GM18873 (cell line): ENCODE results near the gene METTL25B.

ENCODE experiments used
- ATAC-seq: cut with Tn5 transposase; IDR thresholded peaks from one replicate; pipeline ENCODE4 v1.9.1; 2021; ENCODE audit warnings: mild to moderate bottlenecking, moderate library complexity, moderate number of reproducible peaks; ENCODE audit not compliant: unreplicated experiment, low FRiP score

Gene METTL25B

DNA sequence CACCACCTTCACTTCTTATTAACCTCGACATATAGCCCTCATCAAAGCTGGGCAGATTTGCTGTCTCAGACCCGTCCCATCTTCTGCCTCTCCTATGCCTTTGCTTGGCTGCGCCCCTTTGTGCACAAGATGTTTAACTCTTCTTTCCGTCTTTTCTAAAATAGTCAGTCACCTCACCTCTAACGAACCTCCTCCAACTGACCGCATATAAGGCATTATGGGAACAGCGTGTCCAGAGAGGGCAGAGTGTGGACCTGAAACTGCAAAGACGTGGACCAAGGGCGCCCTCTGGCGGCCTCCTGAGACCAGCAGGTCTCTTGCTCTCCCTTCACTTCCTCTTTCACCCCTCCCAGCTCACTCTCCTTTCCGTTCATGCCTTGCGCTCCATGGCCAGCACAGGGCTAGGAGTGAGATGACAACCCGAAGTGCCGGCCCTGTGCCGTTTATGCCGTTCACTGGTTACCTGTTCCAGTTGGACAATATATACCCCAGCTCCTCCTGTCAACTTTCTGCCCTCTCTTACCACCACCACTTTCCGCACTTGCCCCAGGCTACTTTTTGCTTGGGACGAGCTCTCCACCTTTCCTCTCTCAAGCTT lies 2.5 kb upstream of the METTL25B start:
- peak; percentile 28 for ATAC-seq

DNA sequence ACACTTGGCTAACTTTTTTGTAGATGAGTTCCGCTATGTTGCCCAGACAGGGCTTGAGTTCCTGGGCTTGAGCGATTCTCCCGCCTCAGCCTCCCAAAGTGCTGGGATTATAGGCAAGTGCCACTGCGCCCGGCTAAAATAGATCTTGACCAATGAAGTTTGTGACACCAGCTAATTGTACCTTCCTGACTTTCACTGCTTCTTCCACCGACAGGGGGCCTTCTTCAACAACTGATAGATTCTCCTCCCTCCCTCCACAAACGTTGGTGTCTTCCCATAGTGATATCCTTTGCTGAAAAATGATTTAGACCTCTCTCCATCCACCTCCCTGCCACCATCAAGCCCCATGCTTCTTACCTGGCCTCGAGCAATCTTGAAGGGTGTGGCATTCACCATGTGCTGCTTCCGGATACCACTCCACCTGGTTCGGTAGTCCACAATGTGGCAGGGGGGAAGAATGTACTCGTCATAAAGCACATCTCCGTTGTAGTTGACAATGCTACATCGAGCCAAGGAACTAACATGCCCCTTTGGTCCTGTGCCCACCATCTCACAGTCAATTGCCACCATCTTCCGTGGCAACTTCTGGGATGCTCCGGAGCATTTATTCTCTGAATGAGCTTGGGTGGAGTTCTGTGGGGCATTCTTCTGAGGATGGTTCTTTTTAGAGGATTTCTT lies 1.6 kb upstream of the METTL25B start:
- ATAC-seq: no peak

DNA sequence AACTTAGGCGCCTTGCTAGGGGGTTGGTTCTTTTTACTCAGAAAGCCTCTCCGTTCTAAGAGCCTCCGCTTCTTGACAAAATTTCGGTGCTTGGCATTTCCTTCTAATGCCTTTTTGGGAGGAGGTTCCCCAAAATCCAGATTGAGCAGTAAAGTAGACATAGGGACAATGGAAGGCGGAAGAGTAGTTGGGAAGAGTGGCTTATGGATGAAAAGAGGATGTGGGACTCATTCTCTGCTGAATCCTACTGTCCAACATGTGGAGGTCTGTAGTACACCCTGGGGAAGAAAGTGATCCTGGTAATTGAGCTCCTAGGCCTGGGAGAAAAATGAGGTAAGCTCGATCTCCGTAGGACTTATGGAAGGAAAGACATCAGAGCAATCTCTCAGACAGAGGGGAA lies 777 bp upstream of the METTL25B start:
- no peak for ATAC-seq

DNA sequence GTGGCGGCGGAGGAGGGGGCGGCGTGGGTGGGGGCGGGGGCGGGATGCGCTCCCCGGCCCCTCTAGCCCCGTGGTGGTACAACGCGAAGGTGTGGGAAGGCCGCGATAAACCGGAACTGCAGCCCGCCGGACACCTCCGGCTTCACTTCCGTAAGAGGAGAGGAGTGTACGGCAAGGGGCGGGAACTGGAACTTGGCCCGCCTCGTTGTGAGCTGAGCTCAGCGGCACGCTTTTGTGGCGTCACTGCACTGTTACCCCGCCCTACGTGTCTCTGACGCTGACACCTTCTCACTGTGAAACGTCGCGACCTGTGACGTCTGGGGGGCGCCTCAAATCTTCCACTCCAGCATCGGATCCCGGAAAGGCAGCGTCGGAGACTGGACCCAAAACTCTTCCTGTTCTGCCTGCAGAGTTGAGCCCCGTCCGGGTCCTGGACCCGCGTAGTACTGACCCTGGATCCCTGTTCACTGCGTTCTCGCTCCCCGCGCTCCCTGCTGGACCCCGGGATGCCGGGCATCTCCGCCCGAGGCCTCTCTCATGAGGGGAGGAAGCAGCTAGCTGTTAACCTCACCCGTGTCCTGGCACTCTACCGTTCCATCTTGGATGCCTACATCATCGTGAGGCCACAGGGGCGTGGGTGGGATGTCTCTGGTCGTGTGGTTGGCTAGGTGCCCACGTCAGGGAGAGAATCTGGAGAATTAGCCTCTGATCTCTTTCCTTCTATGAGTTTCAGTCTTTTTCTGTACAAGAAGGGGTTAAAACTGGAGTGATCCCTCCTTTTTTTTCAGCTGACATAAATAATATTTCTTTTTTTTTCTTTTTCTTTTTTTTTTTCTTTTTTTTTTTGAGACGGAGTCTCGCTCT lies 562 bp downstream of the METTL25B start, which contains the start of gene ISG20L2:
ISG20L2 (minus strand) TSS at position 168 of the 864 bp plus-strand sequence. CDS start 1,114 bp downstream, outside the sequence.
- ATAC-seq: peak; percentile 80

DNA sequence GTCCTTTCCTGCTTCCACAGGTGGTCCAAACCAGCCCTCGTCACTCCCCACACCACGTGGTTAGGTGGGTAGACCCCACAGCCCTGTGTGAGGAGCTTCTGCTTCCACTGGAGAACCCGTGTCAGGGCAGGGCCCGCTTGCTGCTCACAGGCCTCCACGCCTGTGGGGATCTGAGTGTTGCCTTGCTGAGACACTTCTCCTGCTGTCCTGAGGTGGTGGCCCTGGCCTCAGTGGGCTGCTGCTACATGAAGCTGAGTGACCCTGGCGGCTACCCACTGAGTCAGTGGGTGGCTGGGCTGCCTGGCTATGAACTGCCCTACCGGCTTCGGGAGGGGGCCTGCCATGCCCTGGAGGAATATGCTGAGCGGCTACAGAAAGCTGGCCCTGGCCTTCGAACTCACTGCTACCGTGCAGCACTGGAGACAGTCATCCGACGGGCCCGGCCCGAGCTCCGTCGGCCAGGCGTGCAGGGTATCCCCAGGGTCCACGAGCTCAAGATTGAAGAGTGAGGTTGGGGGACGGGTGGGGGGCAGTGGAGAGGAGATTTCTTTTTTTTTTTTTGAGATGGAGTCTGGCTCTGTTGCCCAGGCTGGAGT lies 5.8 kb downstream of the METTL25B start:
- ATAC-seq: no peak

DNA sequence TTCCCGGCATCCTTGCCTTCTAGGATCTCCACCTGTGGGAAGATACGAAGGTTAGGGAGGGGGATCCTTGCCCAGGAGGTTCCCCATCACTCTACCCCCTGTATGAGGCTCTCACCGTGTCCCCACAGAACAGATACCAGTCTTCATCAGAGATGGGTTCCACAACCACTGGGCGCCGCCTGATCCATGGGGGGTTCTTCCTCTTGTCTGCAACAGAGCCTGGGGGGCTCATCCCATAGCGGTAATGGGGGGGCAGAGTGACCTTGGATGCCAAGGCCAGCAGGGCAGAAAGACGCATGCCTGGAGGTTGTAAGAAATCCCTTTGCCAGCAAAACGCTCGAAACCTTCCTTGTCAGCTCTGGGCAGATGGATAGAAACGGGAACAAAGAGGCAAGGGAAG lies 10.1 kb downstream of the METTL25B start:
- ATAC-seq: no peak

DNA sequence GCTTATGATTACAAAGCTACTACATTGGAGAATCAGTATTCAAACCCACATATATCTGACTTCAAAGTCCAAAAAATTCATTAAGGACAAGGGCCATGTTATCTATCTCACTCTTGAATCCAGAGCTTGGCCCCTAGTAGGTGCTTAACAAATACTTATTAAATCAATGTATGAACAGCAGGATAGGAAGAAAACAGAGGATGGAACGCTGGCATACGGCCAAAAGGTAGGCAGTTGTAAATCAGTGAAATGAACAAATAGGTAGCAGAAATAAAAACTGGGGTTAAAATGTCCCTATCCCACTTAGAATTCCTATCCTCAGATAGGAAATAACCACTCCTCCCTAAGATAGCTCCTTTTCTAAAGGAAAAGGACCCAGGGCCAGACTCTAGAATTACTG lies 10.6 kb downstream of the METTL25B start:
- ATAC-seq: no peak

DNA sequence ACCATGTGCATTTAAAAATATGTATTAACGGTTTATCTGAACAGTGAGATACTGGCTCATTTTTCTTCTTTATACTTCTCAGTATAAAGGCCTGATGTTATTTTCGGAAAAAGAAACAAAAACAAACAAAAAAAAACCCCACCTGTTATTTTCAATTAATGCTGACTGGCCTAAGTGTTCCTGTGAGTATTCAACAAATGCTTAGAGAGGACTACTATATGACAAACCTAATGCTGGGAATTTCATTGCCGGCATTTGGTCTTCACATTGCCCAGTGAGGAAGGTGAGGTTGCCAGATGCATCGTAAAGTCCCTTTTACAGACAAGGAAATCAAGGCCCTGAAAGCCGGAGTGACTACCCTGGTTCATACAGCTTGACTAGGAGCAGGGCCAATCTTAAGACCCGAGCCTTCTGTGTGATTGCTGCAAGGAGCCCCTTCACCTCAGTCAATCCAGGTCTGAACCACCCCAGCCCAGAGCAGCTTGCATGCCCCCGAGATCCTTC lies 12.0 kb downstream of the METTL25B start:
- no peak for ATAC-seq

DNA sequence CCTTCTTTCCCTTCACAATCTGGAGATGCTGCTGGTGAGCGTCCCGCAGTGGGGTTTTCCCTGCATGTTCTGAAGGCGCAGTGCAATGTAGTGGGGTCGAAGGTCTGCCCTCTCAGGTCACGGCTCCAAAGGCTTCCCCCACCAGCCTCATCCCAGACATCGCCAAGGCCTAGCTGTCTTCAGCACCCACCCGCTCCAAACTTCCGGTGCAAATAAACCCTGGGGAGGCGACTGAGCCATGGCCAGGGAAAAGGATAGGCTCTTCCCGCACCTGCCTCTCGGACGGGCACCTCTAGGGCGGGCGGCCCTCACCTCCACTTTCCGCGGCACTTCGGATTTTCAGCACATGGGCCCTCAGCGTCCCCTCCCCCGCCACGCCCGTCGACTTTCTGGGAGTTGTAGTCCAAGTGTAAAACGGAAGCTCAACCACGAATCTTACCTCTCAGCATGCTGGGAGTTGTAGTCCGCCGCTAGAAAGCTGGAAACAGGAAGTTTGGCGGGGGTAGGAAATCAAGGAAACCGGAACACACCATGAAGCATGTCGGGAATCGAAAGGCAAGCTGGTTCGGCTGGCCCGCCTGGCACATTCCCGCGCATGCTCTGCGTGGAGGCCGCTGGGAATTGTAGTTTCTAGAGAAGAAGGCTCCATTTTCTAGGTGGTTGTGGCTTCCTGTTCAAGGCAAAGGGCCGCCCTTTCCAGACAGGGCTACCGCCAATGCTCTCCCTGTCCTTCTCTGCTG lies 12.6 kb downstream of the METTL25B start, which contains the start of gene MRPL24:
MRPL24 (minus strand) TSS at position 348 of the 740 bp plus-strand sequence. CDS start 2,384 bp downstream, outside the sequence.
- peak; percentile 76 for ATAC-seq

DNA sequence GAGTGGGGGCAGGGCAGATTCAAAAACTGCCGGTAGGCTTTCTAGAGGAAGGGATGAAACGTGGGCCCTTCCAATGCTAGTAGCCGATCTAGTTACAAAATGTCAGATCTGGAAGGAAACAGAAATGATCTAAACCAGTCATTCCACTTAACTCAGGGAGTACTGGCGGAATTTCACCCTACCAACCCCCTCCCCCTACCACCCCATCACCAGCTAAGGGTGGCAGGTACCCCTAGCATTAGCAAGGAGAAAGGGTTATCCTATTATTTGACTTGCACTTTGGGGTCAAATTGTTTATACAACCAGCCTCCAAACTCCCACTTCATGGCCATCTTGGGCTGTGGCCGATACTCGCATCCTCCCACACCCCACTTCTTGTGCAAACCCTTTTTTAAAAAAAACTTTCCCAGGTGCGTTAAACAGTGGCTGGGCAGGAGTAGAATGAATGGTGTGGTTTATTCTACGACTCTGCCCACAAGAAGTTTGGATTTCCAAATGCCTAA lies 13.3 kb downstream of the METTL25B start:
- peak; percentile 1 for ATAC-seq

DNA sequence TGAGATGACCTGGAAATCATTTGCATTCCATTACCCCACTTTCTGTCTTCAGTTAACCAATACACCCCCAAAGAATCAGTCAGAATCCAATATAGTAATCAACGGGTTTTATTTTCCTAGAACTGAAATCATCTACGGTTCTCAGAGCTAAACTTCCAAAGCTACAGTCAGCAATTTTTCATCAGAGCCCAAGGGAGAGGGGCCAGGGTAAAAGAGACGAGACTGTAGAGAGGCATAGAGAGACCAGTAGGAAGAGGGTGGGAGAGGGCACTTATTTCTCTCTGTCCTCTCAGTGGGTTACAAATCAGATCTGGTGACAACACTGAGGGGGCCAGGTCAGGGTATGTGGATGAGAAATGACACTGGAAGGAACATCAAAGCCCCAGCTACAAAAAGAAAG lies 13.7 kb downstream of the METTL25B start:
- ATAC-seq: no peak

DNA sequence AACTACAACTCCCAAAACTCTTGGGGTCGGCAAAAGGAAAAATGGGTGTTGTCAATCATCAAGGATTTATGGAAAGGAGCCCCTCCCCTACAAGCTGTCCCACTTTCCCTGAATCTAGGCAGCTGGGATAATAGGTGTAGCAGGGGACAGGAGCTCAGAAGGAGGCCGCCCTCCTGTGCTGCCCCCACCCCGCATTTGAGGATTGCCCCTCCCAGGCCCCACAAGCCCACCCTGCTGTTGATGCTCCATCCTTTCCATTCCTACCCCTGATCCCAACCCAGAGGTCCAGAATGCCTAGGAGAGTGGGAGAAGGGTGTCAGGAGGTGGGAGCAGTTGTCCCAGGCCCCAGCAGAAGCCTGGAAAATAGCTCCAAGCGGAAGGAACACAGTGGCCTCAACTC lies 14.5 kb downstream of the METTL25B start:
- no peak for ATAC-seq

DNA sequence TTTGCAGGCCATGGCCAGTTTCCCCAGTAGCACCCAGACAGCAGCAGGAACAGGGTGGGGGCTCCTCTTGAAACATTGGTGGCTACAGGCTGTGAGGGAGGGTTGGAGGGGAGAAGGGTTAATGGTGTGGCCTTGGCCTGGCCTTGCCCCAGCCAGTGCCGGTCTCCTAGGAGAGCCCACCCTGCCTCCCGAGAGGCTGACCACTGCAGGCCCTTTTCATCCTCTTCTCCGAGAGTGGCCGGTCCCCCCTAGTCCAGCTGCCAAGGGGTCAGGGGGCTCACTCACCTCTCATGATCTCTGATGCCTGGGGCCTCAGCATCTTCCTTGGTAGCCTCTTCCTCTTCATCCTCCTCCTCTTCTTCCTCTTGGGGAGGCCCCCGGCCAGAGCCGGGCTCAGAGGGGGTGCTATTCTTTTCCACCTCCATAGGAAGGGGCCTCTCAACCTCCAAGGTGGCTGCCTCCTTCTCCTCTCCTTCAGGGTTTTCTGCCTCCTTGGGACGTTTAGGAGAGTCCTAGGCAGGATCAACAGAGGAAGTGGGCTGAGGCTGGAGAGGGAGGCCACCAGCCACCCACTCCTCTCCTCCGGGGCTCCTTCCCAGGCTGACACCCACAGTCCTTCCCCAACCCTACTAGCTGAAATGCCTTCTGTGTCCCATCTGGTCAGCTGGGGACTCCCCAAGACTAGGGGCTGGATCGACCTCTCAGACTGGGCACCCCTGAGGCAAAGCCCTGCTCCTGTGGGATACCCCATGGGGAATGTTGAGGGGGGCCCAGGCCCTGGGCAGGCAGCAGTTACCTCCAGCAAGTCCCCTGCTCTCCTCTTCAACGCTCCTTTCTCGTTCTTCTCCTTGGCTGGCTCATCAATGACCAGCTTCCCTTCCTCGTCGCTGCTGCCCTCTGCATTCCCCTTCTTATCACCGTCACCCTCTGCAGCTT lies 15.4 kb downstream of the METTL25B start:
- ATAC-seq: no peak

DNA sequence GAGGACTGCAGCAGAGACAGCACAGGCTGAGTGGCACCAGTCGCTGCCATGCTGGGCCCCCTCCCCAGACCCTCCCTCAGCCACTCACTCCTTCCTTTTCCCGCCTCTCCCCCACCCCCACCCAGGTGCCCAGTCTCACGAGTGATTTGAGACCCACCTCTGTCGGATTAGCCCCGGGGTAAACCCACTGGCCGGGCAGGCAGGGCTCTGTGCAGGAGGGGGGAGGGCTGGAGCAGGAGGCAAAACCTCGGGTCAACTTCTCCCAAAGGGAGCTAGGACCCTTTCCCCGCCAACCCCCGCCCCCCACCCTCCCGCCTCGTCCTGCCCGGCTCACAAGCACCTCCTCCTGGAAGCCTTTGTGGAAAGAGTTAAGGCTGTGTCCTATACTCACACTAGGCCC lies 16.1 kb downstream of the METTL25B start:
- ATAC-seq: no peak

DNA sequence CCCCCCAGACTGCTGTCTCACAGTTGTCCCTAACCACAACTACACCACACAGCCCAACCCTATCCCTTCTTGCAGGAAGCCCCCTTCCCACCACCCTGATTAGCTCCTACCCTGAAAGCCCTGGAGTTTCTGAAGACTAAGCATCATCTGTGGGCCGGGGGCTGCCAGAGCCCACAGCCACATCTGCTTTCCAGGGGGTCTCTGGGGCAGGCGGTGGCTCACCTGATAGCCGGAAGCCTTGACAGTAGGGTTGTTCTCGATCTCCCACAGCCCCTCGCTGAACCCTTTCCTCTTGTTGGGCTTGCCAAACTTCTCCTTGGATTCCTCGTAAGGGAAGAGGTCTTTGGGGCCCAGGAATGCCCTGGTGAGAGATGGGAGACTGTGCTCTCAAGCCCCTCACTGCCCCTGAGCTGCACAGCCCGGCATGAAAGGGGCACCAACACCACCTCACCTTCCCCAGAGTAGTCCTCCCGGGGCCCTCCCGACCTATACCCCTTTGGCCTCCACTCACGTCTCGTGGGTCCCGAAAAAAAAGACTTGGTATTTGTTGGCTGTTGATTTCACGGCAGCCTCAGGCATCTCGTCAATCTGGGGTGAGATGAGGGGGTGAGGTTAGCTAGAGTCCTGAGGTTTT lies 16.6 kb downstream of the METTL25B start:
- ATAC-seq: no peak

DNA sequence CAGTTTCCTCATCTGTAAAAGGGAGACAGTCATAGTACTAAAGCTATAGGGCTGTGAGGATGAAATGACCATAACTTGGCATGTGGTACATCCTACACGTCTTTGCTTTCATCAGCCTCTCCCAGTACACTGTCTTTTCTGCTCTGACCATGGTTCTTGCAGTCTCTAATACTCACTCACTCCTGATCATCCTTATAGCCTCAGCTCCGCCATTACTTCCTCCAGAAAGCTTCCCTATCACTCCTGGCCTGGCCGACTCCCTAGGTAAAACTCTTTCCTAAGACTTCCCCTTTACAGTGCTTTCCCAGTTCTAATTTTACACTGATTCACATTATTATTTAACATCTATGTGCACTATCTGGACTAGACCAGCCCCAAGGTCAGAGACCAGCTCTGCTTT lies 17.6 kb downstream of the METTL25B start:
- no peak for ATAC-seq

DNA sequence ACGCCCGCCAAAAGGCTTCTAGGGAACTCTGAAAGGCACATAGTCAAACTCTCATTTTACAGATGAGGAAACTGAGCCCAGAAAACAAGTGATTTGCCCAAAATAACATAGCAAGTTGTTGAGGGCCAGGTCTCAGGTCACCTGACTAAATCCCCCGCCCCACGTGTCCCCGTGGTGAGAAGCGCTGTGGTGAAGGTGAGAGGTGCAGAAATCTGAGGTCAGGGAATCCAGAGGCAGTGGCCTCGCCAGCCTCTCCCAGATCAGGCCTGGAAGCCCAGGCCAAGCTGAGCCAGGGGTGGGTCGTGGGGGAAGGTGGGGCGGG lies 18.1 kb downstream of the METTL25B start:
- ATAC-seq: no peak
